T-helper 1 cell treated with Interleukin-12 subunit alpha and Interleukin-12 subunit beta and Interleukin-4 antibody, amounts not matched to agents 30 ng/mL and 1 ng/mL, for 36 hours (primary cell): ENCODE data around the gene PAIP1. TPM values are rescaled to one million over a fixed set of nuclear protein-coding genes. Genes with fewer than 3 reads are reported as not detected.
"Not testable (repeated sequence)": the region's sequence is repeated elsewhere in the genome, so short reads cannot be mapped to it uniquely, and the experiment has no call there.

Experiments
- intact Hi-C: fragments of 100-400 bp; cut with micrococcal nuclease; formaldehyde crosslinking; loops from one replicate; pipeline ENCODE4 v1.15.1; 2024
- total RNA-seq: library from RNA; stranded (reverse); gene quantifications from 2 replicates; pipeline ENCODE4 v1.2.3, GENCODE V29; 2022

The PAIP1 gene
- total RNA-seq, 1 donor from 2014 or later = 42.5 TPM

DNA sequence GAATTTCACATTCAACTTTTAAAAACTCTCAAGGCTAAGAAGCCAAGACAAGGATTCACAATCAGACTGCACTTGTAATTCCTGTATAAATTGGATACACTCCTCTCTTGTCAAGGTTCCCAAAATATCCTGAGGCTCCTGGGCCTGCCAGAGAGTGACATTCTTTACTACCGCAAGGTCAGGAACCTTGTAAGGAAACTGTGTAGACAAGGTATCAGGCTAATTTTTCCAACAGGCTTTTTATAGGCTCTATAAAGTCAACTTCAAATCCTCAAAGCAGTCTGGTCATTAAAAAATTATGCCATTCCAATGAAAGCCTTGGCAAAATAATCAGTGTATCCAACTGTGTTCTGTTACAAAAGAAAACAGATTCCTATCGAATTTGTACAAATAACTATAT, 15.5 kb upstream of the PAIP1 start:
- intact Hi-C loops = no loop called here

DNA sequence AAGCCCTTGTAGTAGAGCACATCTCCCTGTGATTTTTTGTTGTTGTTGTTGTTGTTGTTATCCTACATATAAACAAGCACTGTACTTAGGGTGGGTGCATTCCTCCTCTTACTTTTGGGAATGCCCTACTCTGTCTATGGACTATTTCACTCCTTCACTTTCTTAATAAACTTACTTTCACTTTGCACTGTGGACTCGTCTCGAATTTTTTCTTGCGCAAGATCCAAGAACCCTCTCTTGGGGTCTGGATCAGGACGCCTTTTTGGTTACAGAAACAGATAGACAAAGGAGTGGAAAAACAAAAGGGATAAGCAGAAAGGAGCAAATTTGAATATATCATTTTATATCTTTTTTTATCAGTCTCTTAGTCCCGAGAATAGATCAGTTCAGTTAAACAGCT, 14.4 kb upstream of the PAIP1 start:
- intact Hi-C loops = no loop called here

DNA sequence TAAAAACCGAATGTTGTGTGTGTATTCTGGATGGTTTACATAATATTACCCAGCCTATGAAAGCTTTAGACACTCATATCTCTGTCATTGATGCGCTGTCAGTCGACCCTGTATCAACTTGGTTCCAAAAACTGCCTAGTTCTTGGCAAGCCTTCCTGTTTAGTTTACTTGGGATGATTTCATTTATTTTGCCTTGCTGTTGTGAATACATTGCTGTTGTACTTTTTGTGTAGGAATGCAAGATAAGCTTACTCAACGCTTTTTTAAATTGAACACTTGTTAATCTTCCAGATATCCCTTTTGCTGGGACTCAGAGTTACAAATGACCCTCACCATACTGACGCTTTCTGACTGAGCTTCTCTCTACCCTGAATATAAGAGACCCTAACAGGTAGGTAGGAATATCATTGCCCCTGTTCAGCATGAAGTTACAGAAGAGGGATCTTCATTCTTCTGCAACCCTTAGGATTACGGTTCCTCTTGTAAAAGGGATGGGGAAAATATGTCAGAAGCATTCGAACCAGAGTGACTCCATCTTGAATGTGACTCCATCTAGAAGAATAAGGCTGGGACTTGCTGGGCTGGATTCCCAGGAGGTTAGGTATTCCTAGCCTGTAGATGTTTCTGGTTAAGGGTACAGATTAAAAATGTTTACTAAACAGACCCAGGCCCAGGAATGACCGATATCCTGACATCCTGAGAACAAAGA, 13.7 kb upstream of the PAIP1 start:
- intact Hi-C loops = no loop called here

DNA sequence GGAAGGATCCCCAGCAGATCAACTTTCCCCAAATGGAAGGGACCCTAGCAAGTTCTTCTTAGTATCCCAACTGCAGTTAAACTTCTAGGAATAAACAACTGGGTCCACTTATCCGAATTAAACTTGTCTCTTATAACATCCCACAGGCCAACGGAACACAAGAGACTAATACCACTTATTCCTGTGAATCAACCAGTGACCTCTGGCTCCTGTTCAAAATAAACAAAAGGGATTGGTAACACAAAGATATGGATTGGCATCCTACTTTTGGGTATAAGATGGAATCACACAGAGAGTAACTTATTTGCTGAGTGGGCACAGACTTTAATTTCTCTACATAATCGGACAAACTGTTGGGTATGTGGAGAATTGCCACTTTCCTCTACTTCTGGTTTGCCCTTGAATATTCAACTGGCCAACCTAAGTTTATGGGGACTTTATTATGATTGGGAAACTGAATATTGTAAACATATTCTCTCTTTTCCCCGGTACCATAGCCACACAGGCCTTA, 12.4 kb upstream of the PAIP1 start:
- intact Hi-C loops = no loop called here

DNA sequence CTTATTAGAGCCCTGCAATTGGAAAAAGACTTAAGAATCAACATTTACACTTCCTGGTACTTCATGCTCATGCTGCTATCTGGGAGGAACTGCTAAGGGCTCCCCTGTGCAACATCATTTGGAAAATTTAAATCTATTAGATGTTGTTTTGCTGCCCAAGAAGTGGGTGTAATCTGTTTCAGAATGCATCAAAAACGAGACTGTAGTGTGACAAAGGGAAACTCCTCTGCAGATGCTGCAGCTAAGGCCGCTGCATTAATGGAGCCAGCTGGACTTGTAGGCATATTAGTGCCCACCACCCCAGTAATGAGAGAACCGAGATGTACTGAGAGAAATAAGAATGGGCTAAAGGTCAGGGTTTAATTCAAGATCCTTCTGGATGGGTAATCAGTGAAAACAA, 11.1 kb upstream of the PAIP1 start:
- intact Hi-C loops = no loop called here

DNA sequence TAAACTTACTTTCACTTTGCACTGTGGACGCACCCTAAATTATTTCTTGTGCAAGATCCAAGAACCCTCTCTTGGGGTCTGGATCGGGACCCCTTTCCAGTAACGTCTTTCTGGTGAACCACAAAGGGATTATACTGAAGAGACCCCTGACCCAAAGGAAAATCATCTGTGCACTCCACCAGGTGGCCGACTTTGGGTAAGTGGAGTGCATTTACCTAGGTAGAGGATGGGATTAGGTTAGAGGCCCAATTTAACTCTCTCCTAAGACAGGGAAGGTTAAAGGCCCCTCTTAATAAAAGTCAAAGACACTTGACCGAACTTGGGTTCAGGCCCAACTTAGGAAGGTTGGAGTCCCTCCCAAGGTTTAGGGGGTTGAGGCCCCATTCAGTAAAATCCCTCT, 8.2 kb upstream of the PAIP1 start:
- intact Hi-C loops = no loop called here

DNA sequence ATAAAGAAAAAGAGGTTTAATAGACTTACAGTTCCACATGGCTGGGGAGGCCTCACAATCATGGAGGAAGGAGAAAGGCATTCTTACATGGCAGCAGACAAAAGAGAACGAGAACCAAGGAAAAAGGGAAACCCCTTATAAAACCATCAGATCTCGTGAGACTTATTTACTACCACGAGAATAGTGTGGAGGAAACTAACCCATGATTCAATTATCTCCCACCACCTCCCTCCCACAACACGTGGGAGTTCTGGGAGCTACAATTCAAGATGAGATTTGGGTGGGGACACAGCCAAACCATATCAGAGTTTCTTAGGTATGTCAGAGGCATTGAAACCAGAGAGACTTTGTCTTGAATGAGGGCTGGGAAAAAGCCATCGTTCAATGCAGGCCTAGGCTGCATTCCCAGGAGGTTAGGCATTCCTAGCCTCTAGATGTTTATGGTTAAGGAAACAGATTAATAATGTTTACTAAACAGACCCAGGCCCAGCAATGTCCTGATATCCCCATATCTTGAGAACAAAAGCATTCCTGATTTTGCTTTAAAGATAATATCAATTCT, 7.5 kb upstream of the PAIP1 start:
- intact Hi-C loops = no loop called here

DNA sequence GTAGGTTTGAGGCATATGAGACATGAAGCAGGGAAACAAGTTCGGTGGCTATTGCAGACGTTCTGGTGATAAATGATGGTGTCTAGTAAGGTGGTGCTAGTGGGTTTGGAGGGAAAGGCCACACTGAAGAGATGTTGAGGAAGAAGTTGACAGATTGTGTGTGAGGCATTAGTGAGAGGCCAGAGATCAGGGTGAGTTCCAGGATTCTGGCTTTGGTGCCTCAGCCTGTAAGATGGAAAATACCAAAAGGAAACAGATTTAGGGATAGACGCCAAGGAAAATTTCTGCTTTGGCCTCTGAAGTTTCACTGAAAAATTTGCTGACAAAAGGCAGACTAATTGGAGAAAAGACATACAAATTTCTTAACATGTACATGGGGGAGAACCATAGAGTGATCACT, 6.4 kb upstream of the PAIP1 start:
- intact Hi-C loops = no loop called here

DNA sequence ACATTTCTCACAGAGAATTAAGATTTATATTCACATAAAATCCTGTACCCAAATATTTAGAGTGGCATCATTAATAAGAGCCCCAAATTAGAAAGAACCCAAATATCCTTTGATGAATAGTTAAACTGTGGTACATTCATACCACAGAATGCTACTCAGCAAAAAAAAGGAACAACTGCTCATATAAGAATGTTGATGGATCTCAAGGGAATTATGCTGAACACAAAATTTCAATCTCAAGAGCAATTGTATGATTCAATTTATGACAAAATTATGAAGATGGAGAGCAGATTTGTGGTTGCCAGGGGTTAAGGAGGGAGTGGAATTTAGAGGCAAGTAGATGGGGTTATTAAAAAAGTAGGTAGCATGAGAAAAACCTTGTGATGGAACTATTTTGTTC, 4.5 kb upstream of the PAIP1 start:
- intact Hi-C loops = no loop called here

DNA sequence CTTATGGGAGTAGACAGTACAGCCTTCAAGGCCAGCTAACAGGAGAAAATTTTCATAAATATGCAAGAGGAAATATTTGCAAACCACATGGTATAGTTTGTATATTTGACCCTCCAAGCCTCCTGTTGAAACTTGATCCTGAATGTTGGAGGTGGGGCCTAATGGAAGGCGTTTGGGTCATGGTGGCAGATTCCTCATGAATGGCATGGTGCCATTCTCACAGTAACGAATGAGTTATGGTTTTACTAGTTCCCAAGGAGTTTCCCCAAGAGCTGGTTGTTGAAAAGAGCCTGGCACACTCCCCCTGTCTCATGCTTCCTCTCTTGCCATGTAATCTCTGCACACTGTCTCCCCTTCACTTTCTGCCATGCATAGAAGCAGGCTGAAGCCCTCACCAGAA, 3.3 kb upstream of the PAIP1 start:
- intact Hi-C loops = no loop called here

DNA sequence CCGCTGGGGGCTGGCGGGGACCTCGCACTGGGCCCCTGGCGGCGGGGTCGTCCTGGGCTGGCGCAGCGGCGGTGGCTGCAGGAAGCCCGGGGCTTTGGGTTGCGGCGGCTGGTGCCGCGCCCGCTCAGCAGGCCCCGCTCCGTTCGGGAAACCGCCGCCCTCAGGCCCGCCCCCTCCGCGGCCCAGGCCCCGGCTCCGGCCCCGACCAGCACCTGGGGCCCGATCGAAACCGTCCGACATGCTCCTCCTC, 345 bp downstream of the PAIP1 start:
- intact Hi-C loops = loop anchor here (1.0 to 5.0 kb wide), 12 partner anchors 41 to 1654 kb away; partner anchors contain the start of genes C5orf34, FBXO4, HMGCS1 and MRPS30

DNA sequence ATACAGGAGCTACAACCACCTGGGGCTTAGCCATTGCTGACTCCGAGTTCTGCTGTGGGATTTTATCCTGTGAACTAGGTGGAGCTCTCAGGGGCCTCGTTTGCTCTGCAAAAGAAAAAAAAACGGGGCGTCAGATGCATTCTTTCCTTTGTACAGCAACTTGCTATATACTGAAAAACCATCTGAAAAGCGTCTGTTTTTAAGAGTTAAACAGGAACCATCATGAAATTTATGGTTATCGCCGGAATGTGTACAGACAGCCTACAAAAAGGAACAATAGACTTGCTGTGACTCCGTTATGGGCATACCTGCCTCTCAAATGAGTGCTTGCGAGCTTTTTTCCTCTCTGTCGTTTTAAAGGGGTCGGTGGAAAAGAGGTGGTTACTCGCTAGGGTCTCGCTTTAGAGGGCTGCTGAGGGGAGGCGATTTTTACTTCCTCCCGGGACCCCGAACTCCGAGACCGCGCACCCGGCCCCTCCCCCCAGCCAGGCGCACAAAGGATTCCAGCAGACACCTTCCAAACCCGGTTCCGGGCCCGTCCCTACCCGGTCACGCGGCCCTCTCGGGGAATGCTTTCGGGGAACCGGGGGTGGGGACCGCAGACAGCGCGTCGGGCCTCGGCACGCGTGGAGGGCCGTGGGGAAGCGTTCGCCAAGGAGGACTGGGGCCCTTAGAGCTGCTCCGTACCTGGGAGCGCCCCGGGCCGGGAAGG, 826 bp downstream of the PAIP1 start:
- intact Hi-C loops = loop anchor here (1.0 to 5.0 kb wide), 12 partner anchors 41 to 1654 kb away; partner anchors contain the start of genes C5orf34, FBXO4, HMGCS1 and MRPS30

DNA sequence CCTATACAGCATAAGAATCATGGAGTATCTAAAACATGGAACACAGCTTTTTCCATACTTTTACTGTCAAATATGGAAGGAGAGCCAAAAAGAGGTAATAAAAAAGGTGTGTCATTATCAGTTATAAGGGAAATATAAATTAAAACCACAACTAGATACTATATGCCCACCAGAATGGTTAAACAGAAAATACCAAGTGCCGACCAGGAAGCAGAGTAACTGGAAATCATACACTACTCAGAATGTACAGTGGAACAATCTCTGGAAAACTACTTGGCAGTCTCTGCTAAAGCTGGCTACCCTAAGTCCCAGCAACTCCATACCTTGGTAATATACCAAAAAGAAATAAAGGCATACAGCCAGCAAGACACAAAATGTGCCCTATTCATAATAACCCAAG, 2.4 kb downstream of the PAIP1 start:
- intact Hi-C loops = no loop called here

DNA sequence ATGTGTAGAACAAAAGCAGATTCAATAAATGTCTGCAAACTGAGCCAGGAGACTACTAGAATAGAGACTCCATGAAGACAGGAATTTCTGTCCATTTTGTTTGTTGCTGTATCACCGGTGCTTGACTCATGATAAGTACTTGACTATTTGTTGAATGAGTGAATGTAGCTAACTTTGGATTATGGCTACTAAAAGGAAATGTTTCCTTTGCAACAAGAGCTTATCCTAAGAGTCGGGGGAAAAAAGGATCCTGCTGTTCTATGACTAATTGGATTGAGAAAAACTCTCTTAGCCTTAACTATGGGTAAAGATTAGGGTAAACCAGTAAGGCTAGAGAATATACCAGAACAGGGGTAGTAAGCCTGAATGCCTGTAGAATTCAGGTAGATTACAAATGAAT, 3.5 kb downstream of the PAIP1 start:
- intact Hi-C loops = loop anchor here (2.0 kb wide), 1 partner anchor 21 kb away; no protein-coding TSS in a partner anchor

DNA sequence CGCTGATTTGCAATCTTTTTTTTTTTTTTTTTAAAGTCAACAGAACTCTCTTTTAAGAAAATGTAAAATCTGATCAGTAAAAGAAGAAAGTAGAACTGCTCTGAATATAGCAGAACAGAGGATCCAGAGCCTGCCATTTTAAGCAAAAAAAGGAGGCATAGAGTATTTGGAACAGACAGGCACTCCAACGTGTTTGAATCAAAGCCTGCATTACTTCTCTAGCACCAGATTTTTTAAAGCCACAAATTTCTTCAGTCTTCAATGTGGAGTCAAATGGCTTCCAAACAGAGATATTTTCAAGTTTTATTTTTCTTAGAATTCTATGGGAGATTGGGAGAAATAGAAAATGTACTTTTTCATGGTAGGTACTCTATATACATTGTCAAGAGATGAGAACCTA, 5.1 kb downstream of the PAIP1 start:
- intact Hi-C loops = loop anchor here (2.0 kb wide), 1 partner anchor 19 kb away; no protein-coding TSS in a partner anchor

DNA sequence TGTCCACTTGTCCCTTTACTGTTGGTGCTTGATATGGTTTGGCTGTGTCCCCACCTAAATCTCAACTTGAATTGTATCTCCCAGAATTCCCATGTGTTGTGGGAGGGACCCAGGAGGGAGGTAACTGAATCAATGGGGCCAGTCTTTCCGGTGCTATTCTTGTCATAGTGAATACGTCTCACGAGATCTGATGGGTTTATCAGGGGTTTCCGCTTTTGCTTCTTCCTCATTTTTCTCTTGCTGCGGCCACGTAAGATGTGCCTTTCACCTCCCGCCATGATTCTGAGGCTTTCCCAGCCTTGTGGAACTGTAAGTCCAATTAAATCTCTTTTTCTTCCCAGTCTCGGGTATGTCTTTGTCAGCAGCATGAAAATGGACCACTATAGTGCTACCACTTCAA, 7.6 kb downstream of the PAIP1 start:
- intact Hi-C loops = not testable (repeated sequence)

DNA sequence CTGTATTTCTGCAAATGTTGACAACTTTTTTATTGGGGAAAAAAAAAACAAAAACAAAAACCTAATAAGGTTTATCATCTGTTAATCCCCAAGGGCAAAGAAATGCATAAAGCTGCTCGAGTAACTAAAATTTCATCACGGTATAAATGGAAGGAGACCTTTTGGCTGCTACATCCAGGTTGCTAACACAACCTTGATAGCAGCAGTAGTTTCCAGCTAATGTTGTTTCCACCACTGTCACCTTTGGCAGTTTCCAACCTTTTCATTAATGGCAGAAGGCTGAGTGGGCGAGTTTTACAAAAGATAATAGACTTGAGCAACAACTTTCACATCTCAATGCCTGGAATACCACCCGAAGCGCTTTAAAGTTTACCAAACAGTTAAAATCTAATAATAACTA, 8.5 kb downstream of the PAIP1 start:
- intact Hi-C loops = no loop called here

DNA sequence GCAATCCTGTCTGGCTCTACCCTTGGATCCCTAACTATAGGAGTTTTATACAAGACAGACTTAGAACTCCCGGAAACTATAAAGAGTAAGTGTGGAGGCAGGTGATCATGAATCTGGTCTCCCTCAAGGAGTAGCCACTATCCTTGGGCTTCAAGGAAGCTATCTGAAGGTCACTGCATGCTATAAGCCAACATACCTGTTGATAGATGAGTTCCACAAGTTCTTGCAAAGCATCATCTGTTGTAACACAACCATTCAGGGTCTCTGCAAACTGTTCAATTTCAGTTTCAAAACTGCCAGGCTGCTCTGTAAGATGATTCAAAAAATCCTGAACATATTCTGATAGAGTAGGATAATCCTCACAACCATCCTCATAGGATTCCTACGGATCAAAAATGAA, 9.3 kb downstream of the PAIP1 start:
- intact Hi-C loops = no loop called here

DNA sequence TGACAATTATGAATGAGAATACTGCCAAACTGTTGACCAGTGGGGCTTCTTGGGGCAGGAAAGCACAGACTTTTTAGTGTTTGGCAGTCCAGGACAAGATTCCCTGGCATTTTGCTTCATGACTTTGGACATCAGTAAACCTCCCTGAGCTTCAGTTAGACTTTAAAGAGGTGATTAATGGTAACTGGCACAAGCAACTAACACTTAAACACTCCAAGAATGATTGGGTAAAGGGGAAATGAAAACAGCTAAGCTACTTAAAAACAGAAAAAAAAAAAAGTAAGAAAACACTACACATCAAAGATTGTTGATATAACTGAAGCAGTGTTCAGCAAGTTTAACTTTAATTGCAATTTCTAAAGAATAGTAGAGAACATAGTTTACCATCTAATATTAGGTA, 13.4 kb downstream of the PAIP1 start:
- intact Hi-C loops = no loop called here

DNA sequence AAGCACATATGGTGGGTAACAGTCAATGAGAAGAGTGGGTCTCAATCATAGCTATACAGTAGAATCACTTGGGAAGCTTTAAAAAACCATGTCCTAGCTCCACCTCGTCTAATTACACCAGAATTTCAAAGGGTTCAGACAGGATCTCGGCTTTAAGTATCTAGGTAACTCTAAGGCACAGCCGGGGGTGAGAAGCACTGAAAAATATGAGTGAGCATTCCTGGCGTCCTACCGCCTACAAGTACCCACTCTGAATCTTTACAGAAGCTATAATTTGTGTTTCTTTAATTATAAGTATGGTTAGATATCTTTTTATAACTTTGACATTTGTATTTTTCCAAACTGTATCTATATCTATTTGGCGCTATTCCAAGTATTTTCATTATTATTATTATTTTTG, 16.1 kb downstream of the PAIP1 start:
- intact Hi-C loops = no loop called here

DNA sequence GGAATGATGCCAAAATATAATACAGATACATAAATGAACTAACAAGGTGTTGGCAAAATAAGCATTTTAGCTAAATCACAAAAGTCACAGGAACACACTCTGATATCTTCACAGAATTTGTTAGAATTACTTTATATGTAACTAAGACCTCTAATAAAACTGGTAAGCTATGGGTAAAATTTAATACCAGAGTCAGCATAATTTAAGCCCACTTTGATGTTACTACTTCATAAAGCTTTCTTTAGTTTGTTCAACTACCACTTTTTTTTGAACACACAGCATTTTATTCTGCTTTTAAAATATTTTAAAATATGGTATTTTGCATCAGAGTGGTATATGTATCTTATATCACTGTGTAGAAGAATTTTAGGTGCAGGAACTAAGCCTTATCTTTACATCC, 19.9 kb downstream of the PAIP1 start:
- intact Hi-C loops = no loop called here

DNA sequence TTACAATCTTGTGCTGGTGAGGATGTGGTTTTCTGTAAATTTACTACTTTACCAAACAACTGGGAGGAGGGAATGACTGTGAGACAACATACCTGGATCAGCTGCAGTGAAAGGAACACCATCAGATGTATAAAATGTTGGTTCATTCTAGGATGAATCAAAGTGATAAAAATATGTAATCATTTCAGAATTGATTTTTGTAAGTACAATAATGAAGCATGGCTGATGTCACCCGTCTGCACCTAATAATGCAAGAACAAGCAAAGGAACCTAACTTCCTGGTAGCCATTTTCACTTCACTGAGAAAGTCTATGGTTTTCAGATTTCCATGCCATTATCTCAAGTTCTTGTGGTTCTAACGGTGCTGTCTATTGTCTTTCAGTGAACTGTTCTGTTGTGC, 23.2 kb downstream of the PAIP1 start:
- intact Hi-C loops = loop anchor here (2.0 kb wide), 2 partner anchors 19 kb away; partner anchors contain the start of gene C5orf34

DNA sequence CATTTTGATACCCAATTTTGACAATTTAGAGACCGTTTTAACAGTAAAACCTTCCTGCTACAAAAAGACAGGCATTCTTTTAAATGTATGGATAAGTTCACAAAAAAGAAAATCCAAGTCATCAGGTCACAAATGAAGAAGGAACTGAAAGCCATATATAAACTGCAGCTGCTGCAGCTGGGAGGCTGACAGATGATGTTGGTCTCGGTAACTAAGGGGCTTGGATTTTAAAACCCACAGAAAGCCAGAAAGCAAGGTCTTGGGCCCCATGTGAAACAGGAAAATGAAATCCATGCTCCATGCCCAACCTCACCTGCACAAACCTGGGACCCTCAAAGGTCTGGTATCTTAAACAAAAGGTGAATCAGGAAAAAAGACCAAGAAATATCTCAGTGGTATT, 26.2 kb downstream of the PAIP1 start:
- intact Hi-C loops = no loop called here
